Hematopoietic multipotent progenitor cell treated with erythropoietin and hydrocortisone succinate and interleukin-3 and kit ligand, for 6 days (in vitro differentiated cells): ENCODE measurements around the gene ABCG5.

ENCODE experiments used
- DNase-seq: peaks from one replicate; pipeline ENCODE4 v3.0.0-alpha.2; 2015

Gene ABCG5

DNA sequence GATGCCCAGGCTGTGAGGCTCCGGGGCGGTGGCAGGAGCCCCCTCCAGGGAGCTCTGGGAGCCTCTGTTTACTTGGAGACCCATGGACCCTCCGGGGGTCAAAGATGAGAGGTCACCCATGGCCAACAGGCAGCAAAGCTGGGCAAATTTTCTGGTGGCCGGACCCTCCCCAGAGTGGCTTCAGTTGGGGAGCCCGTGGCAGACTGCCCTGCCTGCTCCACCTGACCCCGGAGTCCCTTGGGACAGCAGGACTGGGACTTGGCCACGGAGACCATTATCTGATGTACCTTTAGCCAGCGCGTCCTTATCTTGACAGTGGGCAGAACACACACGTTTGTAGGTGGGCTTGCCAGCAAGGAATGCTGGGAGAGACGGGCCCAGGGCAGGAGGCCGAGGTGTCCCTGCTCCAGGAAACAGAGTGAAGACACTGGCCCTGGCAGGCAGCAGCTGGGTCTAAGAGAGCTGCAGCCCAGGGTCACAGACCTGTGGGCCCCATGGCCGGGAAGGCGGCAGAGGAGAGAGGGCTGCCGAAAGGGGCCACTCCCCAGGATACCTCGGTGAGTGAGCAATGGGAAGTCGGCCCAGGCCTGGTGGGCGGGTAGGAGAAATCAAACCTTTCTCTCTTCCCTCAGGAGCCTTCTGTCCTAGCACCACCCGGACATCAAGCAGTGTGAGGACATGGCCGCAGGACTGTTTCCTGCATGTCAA is at the start of gene ABCG5, which contains the start of gene ABCG8:
TSS of gene ABCG5 (minus strand) at position 280 of the 708 bp plus-strand sequence. CDS start at position 120, 160 bp downstream.
TSS of gene ABCG8 (plus strand) at position 412 of the 708 bp plus-strand sequence. CDS start at position 495, 83 bp downstream.
- no peak for DNase-seq

DNA sequence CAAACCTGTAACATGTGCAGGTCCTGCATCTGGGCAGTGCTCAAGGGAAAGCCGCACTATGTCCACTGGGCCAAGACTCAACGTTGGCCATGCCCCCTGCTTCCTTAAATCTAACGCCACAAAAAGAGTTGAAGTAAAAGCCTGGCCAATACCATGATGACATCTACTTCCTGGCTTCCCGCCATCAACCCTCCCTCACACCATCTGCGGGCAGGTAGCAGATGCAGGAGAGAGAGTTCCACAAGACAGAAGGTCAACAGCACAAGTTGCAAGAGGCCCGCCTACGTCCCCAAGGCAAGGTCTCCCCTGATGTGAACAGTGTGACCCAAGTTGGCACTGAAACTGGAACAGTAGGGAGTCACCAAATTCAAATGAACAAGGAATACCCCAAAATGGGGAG is 48.5 kb upstream of the ABCG5 start:
- DNase-seq: no peak

DNA sequence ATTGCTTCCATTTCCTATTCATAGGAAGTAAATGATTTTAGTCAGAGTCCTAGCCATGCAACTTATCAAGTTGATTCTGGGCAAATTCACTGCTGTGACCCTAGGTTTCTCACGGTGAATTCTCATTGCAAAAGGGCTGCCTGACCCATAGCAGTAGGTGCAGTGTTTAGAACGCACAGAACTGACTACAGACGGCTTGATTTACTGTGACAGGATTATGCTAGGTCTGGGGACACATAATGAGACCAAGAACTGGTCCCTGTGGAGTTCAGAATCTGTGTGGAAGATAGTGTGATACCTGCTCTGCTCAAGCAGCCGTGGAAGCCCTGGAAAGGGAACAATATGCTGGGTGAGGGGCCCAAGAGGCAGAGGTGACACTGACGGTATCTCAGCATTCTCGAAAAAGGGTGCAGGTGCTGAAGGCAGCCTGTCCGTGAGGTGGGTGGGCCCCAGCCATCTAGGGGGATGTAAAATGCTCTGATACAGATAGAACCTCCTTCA is 46.5 kb upstream of the ABCG5 start:
- no peak for DNase-seq

DNA sequence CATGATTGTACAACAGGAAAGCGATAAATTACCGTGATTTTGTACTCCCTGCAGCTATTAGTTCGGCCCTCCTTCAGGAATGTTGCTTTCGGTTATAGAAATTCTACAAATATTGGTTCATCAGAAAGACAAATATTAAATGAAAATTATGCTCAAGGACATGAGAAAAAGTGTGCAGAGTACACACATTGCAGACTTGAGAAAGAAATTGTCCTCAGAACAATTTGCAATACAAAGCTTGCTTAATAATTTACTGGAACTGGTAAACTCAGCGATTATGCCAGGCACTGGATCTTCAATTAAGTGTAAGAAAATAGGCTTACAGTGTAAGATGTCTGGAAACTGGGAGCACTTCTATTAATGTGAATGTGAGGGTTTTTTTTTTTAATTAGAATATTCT is 46.0 kb upstream of the ABCG5 start:
- DNase-seq: no peak

DNA sequence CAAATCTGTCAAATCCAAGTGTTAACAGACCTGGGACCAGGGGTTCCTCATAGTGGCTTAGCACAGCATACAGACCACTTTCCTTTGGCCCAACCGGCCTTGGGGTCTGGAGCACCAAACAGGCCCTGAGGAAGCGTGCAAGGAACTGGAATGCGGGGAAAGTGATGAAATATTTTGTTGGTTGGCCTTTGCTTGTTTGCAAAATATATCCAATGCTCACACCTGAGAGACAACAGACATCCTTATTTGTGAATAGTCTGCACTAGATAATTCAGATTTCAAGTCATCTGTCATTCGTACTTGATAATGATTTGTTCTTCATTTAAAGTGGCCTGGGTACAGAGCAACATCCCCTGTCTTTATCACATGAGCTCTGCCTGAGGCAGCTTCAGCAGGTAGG is 43.7 kb upstream of the ABCG5 start:
- no peak for DNase-seq

DNA sequence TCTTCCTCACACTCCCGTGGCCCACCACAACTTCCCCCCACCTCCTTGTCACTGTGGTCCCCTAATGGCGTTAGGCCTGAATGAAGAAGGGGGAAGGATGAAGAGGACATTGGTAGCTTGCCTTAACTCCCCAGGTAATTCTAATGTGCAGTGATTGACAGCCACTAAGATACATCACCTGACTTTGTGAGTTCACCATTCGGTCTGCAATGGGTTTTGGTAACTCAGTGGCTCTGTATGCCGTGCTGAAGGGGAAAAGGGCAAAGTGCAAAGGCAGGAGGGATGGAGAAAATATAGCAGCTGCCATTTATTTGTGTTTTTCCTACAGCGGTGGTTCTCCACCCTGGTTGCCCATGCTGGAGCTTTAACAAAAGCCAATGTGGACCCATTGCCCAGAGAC is 42.3 kb upstream of the ABCG5 start:
- no peak for DNase-seq

DNA sequence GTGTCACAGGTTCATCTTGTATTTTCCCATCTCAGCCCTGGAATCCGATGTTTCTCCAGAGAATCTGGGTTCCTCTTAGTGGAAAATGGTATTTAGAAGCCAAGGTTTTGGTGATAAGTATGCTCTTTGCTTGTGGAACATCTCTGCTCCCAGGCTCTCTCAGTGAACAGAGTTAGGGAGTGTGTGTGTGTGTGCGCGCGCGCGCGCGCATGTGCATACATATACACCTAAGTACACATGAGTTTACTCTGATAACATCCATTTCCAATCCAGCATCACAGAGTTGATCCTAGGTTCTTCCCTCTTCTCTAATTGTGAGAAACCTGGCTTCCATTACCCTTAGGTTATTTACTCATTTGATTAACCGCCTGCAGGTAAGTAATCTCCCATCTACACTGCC is 41.8 kb upstream of the ABCG5 start:
- no peak for DNase-seq

DNA sequence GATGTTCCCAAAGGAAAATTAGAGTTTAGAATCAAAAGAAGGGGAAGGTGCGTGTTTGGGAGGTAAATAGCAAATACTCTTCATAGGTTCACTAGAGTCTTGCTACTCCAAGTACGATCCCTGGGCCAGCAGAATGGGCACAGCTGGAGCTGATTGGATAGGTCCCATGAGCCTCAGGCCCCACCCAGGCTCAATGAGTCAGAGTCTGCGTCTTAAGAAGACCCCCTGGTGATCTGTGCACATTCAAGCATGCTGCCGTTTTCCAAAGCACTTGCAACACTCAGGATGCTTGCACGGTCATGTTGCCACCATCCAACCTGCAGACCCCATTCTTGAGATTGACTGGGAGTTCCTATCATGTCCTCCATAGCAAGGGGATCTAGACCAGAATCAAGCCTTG is 40.6 kb upstream of the ABCG5 start:
- DNase-seq: no peak

DNA sequence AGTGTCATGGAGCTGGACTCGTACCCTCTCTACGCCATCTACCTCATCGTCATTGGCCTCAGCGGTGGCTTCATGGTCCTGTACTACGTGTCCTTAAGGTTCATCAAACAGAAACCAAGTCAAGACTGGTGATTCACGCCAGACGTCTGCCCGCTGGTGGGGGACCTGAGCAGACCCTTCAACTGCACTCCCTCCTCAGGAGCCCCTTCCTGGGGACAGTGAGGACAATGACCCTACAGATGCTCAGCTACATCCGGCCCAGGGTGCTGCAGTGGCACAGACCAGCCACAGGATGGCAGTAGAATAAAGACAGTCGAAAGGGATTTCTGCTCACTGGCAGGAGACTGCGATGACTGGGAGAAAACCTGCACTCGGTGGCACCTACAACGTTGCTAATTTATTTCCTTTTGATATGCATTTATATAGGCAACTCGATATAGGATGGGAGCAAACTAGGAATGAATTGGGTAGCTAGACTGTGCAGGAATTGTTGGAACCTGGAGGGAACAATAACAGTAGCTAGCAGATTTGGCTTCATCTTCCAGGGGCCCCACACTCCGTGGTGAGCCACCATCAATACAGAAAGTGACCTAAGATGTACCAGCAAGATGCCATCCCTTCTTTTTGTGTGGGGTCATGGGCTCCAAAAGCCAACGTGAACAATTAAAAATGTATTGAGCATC is 39.3 kb upstream of the ABCG5 start:
- DNase-seq: peak; percentile 85

DNA sequence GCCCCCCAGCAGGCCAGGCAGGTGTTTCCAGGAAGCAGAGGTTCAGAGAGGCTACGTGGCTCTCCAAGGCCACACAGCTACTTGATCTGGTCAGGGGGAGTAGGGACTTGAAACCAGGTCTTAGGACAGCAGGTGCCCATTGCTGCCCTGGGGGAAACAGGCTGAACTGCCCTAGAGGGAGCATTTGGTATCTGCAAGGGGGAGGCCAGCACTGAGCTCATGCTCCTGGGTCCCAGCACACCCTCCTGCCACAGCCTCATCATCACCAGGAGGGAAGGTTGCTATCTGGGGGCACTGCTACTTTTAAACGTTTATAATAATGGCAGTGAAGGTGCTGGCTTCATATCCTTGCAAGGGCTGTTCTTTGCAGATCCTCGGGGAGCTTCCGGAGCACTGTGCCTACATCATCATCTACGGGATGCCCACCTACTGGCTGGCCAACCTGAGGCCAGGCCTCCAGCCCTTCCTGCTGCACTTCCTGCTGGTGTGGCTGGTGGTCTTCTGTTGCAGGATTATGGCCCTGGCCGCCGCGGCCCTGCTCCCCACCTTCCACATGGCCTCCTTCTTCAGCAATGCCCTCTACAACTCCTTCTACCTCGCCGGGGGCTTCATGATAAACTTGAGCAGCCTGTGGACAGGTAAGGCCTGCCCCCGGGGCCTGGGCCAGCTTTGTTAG is 36.3 kb upstream of the ABCG5 start:
- no peak for DNase-seq

DNA sequence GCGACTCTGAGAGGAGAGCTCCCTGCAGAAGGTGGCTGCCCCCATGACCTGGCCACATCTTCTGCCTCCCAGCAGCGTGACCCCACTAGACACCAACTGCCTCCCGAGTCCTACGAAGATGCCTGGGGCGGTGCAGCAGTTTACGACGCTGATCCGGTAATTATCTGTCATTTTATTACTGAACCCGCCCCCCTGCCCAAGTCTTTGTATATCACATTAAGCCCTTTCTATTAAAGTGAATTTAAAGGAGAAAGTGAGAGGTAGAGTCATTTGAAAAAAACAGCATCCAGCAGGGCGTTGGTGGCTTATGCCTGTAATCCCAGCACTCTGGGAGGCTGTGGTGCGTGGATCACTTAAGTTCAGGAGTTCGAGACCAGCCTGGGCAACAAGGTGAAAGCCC is 33.5 kb upstream of the ABCG5 start:
- DNase-seq: no peak

DNA sequence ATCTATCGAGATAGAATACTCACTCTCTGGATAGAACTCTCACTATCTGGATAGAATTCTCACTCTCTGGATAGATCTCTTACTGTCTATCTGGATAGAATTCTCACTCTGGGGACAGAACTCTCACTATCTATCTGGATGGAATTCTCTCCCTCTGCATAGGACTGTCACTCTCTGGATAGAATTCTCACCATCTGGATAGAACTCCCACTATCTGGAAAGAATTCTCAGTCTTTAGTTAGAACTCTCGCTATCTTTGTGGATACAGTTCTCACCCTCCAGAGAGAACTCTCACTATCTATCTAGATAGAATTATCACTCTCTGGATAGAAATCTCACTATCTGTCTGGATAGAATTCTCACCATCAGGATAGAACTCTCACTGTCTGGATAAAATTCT is 16.7 kb upstream of the ABCG5 start:
- no peak for DNase-seq

DNA sequence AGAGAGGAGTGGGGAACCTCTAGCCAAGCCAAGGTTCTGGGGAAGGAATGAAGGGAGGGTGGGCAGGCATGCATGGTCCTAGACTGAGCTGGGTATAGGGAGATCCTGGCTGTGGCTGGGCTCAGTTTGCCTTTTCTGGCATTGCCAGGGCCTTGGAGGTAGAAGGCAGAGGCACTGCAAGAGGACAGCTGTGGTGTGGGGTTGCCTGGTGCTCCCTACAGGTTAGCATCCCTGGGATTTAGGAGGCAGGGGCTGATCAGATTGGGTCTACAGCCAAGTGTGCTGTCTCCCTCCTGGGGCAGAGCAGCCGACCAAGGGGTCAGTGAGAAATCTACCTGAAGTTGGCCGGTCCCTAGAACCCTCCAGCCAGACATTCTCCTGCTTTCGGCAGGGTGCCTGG is 16.0 kb upstream of the ABCG5 start:
- no peak for DNase-seq

DNA sequence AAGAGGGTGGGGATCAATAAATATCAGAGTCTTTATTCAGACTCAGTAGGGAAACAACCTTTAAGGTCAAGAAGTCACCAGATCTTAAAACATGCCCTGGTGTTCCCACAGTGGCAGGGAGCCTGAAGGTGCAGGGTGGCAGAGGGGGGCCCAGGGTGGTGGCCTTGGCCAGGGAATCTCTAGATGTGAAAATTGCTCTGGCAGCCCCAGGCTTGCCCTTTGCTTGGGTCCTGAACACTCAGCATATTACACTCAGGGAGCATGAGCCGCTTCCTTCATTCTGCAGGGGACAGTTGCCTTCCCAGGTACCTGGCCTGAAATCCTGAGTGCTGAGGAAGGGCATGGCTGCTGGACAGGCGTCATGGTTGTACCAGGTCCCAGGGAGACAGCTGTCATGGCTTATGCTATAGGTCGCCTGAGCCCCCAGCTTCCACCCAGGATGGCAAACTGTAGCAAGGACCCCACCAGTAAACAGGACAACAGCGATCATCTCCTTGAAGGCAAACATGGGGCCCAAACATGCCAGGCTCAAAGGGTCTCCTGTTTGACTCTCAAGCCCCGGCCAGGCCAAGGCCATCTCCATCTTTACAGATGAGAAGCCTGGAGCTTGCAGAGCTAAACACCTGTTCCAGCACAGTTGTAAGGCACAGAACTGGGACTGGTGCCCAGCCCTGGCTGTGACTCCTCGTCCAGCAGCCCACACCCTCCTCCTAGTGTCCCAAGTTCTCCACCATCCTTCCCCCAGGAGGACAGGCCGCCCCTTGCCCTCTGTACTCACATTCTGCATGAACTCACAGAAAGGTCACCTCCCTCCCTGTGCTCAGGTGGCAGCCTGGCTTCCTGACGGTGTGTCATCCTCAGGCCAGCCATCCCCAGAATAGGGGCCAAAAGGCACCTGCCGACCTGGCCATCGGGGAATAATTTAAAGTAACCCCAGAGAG is 14.8 kb upstream of the ABCG5 start:
- no peak for DNase-seq

DNA sequence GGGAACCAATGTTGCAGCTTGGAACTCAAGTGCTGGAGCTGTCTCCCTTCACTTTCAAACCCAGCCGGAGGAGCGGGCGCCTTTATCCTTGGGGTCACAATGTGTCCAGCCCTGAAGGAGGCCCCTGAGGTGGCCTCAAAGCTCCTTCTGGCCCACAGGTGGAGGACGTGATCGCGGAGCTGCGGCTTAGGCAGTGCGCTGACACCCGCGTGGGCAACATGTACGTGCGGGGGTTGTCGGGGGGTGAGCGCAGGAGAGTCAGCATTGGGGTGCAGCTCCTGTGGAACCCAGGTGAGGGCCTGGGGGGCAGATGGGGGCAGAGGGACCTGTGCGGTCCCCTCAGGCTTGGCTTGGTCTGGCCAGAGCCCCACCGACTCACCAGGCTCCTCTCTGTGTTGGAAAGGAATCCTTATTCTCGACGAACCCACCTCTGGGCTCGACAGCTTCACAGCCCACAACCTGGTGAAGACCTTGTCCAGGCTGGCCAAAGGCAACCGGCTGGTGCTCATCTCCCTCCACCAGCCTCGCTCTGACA is 13.6 kb upstream of the ABCG5 start:
- no peak for DNase-seq

DNA sequence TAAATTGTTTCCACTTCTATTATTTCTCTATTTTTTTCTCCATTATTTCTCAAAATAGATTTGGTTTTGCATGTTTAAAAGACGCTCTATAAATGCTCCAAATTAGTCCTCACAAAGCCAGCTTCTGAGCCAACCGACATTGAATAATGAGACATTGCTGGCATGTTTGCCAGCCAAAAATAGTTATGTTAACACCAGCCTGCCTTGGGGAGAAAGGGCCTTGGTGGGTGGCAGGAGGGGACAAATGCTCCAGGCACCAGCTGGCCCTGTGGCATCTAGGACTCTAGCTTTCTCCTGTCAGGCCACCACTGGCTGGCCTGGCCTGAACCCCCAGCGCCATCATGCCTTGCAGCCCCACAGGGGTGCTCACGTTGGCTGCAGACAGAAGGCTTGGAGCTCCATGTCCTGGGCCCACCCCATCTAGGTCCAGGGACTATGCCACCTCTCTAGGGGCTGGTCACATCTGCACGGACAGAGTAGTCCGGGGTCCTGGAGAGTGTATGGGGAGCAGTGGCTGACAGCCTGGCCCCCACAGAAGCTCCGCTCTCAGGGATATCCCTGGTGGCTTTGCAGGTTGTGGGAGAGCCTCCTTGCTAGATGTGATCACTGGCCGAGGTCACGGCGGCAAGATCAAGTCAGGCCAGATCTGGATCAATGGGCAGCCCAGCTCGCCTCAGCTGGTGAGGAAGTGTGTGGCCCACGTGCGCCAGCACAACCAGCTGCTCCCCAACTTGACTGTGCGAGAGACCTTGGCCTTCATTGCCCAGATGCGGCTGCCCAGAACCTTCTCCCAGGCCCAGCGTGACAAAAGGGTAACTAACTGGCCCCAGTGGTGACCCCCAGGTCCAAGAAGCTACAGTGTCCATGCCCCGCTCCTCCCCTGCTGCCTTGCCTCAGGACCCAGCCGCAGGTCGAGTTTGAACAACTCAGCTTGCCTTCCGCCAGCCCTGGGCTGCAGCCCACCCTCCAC is 12.7 kb upstream of the ABCG5 start:
- no peak for DNase-seq

DNA sequence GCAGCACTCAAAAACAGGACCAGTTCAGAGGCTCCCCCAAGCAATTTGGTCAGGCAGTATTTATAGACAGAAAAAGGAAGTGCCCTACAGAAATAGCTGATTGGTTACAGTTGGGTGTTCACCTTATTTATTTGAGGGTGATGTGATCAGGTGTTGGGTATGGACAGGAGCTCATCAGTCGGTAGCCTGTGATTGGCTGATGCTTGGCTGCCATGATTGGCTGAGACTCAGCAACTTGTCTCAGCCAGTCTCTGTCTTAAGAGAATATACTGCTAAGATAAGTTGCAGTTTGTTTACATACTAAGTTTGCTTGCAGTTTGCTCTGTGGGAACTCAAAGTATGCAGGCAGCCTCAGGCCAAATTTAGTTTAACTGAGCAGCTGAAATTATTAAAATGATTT is 9.6 kb upstream of the ABCG5 start:
- DNase-seq: no peak

DNA sequence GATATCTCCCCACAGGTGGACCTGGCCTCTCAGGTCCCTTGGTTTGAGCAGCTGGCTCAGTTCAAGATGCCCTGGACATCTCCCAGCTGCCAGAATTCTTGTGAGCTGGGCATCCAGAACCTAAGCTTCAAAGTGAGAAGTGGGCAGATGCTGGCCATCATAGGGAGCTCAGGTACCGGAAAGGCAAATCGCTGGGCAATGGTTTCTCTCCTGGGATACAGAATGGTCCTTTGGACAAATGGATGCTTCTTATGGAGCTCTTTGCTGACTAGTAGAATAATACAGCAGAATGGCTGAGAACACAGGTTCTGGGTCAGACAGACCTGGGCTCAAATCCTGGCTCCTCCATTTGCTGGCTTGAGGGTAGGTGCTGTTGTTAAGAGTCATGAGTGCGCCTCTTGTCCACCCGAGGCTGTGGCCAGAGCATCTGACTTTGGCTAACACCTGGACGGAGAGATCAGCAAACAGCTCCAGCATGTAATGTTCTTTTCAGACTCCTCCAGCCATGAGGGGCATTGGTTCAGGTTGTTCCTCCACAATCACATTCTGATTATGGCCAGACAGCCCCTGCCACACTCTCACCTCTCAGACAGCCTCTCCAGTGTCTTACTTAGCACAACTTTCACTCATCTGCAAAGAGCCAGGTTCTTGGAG is 7.6 kb upstream of the ABCG5 start:
- DNase-seq: no peak

DNA sequence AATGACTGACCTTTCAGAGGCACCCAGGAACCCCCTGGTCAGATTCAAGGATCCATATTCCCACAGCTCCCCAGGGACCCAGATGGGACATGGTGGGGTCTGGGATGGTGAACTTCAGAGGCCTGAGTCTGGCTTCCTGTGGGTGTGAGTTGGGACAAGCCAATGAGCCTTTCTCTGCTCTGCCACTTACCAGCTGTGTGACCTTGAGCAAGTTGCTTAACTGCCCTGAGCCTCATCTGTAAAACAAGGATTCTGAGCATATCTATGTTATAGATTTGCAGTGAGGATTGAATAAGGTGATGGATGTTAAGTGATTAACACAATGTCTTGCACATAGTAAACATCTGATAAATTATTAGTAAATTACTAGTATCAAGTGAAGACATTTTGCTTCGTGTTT is 6.5 kb upstream of the ABCG5 start:
- DNase-seq: no peak

DNA sequence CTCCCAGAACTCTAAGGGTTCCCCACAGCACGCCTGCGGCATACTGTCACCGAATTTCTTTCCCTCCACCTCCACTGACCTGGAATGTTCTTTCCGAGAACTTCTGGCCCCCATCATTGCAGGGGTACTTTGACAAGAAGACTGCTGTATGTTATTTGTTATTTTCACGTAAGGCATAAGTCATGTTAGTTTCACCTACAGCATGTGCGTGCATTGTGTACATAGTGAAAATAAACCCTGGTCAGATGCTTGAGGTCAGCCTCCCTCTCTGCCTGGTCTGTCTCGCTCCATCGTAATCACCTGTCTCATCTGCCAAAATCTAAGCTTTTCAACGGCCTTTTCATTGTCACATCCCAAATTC is 4.2 kb upstream of the ABCG5 start:
- DNase-seq: no peak
